Muscle of leg (tissue), 11 donors: Measurements from ENCODE around the gene PMEPA1. TPM values are rescaled to one million over a fixed set of nuclear protein-coding genes. Genes with fewer than 3 reads are reported as not detected.

Experiments
- DNase-seq: peaks from one replicate; pipeline ENCODE4 v3.0.0; 2013
- H3K27ac ChIP-seq: one replicate; pipeline ENCODE4 v1.5.1; 2013; ENCODE audit warnings: mild to moderate bottlenecking, low read length, control low read depth
- H3K27me3 ChIP-seq: one replicate; pipeline ENCODE4 v1.6.1; 2013; ENCODE audit warnings: low read length; ENCODE audit not compliant: control insufficient read depth, insufficient read depth
- H3K36me3 ChIP-seq: one replicate; pipeline ENCODE4 v1.6.1; 2013; ENCODE audit warnings: low read length; ENCODE audit not compliant: control insufficient read depth, insufficient read depth
- H3K4me1 ChIP-seq: one replicate; pipeline ENCODE4 v1.6.1; 2013; ENCODE audit warnings: low read length; ENCODE audit not compliant: control insufficient read depth, insufficient read depth
- H3K4me3 ChIP-seq: one replicate; pipeline ENCODE4 v1.5.1; 2013; ENCODE audit warnings: low read length, control low read depth
- H3K9me3 ChIP-seq: replicated peaks from 2 replicates; pipeline ENCODE4 v1.6.1; 2013; ENCODE audit warnings: low read depth, low read length; ENCODE audit not compliant: control insufficient read depth
- WGBS: methylation state at CpG from one replicate; pipeline ENCODE4 v1.1.5; 2013; ENCODE audit warnings: missing lambda C conversion rate; ENCODE audit not compliant: insufficient coverage; 5-methylcytosine and 5-hydroxymethylcytosine counted together
- polyA plus RNA-seq, 8 donors: library from polyadenylated mRNA; unstranded; fragments of 120-200 nt; gene quantifications; one replicate each; pipeline versions ENCODE4 v1.2.1 to v1.2.3, GENCODE V29; 2013; ENCODE audit warnings: inconsistent platforms in 1 of 8, low replicate concordance in 1 of 8; ENCODE audit not compliant: insufficient read length in 8 of 8, insufficient read depth in 1 of 8
- total RNA-seq: library from RNA; stranded (reverse); fragments of 120-200 nt; gene quantifications from one replicate; pipeline ENCODE4 v1.2.4, GENCODE V29; 2013

PMEPA1 gene
- total and polyA plus RNA-seq, 9 donors: 8.2 to 29.4 (median 23.3) TPM

DNA sequence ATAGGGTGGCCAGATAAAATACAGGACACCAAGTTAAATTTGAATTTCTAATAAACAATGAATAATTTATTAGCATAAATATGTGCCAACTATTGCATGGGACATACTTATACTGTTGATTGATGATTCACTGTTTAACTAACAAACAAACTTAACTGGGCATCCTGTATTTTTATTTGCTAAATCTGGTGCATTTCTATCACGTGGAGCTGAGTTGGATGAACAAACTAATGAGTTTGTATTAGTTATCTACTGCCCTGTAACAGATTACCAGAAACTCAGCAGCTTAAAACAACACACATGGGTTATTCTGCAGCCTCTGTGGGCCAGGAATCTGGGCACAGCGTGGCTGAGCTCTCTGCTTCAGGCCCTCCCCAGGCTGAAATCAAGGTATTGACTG, 28.2 kb upstream of the PMEPA1 start:
- WGBS: 60% methylated on average over 1 of the region's 2 CpGs
- DNase-seq: no peak
- H3K36me3 ChIP-seq: no peaks in the 10 kb centered on the region

GRCh38 chr20:57737349-57737748, 27.5 kb upstream of the PMEPA1 start:
- H3K27me3 ChIP-seq: peaks cover 2% of the 10 kb centered on the region
- no peak overlapping the region for H3K27ac ChIP-seq
- DNase-seq: no peak
- H3K4me1 ChIP-seq: peaks cover 10% of the 10 kb centered on the region
- H3K4me3 ChIP-seq: no peak overlapping the region
- H3K36me3 ChIP-seq: no peaks in the 10 kb centered on the region
- 40% methylated on average over 4 of the region's 4 CpGs for WGBS
- H3K9me3 ChIP-seq: no peaks in the 10 kb centered on the region

More for the DNA sequence above, 28.2 kb upstream of the PMEPA1 start:
- no peaks in the 10 kb centered on the region for H3K9me3 ChIP-seq
- peaks cover 2% of the 10 kb centered on the region for H3K27me3 ChIP-seq
- H3K4me1 ChIP-seq: peaks cover 10% of the 10 kb centered on the region
- H3K4me3 ChIP-seq: no peak overlapping the region
- no peak overlapping the region for H3K27ac ChIP-seq

- peaks cover 10% of the 10 kb centered on the region for H3K4me1 ChIP-seq
- 20% methylated on average over 10 of the region's 10 CpGs for WGBS
- H3K27me3 ChIP-seq: peaks cover under 1% of the 10 kb centered on the region
- H3K4me3 ChIP-seq: no peak overlapping the region
- H3K27ac ChIP-seq: no peak overlapping the region
- no peaks in the 10 kb centered on the region for H3K9me3 ChIP-seq
- no peaks in the 10 kb centered on the region for H3K36me3 ChIP-seq
- peak; percentile 38 for DNase-seq
Measured at GRCh38 chr20:57736738-57737347, 27.0 kb upstream of the PMEPA1 start.

DNA sequence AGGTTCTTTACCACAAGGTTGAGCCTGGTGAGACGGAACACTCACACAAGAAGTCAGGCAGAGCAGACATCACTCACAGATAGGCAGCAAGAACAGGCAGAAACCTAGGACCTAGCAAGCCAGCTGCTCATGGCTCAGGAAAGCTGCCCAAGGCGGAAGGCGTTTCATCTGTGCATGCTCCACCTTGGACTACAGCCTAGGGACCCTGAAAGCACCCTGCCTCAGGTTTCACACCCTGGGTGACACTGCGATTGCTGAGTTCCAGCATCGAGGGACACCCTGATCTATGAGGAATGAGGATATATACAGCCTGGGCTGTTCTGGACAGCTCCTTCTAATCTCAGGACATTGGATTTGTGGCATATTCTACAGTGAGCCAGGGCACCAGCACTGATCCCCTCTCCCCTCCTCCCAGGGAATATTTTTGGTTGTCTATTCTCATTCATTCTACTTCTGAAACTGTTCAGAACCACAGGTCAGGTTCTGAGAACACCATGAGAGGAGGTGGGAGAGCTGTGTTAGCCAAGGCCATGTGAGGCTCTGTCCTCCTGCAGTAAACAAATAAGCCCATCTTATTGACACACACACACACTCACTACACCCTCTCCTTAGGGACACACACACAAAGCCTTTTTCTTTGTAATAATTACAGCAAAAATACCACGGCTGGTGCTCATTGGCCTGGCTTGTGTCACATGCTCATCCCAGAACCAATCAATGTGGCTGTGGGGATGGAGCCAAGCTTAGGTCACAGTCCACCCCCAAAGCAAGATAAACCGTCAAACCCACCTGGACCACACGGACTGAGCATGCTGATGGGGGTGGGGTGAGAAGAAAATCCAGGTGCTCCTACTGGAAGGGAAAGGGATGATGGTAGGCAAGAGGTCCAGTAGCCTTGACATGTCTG, 26.3 kb upstream of the PMEPA1 start:
- H3K4me3 ChIP-seq: no peak overlapping the region
- peaks cover 10% of the 10 kb centered on the region for H3K4me1 ChIP-seq
- whole genome bisulfite sequencing: 61% methylated on average over 5 of the region's 8 CpGs
- H3K36me3 ChIP-seq: no peaks in the 10 kb centered on the region
- no peaks in the 10 kb centered on the region for H3K9me3 ChIP-seq
- DNase-seq: no peak
- H3K27me3 ChIP-seq: no peaks in the 10 kb centered on the region
- H3K27ac ChIP-seq: no peak overlapping the region

DNA sequence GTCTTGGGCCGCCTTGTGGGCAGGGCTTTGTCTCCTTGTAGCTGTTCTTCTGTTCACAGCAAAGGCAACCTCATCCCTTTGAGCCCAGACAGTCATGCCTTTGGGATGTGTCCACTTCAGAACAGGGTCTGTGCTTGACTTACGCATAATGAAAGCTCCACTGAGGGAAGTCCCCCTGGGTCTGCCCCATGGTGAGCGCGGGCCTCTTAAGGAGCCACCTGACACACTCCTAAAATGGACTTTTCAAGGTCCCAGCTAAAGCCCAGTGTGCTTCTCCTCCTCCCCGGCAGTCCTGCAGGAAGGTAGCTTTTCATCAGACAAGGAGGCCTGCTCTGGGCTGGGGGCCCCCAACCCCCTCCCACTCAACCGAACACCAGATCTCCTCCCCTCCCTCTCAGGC, 24.9 kb upstream of the PMEPA1 start:
- Histone ChIP-seq H3K9me3 (no peaks in the 10 kb centered on the region), H3K27ac (no peak overlapping the region), H3K4me1 (peaks cover 20% of the 10 kb centered on the region), H3K27me3 (peaks cover 3% of the 10 kb centered on the region), H3K36me3 (no peaks in the 10 kb centered on the region), H3K4me3 (no peak overlapping the region)
- no peak for DNase-seq
- WGBS: 79% methylated on average over 5 of the region's 6 CpGs

- Histone ChIP-seq H3K27ac (no peak overlapping the region), H3K9me3 (no peaks in the 10 kb centered on the region), H3K4me1 (peaks cover 19% of the 10 kb centered on the region), H3K36me3 (no peaks in the 10 kb centered on the region), H3K4me3 (no peak overlapping the region), H3K27me3 (peaks cover 9% of the 10 kb centered on the region)
- WGBS: 94% methylated on average over 2 of the region's 4 CpGs
- no peak for DNase-seq
Measured at GRCh38 chr20:57732226-57732625, 22.4 kb upstream of the PMEPA1 start.

DNA sequence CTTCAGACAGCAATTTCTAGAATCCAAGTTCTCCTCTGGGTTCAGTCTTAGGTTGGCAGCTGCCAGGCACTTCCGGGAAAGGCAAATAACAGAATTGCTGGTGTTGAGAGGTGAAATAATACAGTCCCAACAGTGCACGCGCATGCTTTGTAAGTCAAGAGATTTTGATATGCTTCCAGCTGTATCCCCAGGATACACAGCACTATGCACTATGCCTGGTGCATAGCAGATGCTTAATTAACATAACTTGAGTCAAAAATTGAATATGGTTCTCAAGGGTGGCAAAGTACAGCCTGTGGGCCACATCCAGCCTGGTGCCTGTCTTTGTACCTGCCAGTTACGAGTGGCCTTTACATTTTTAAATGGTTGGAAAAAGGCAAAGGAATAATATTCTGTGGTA, 18.9 kb upstream of the PMEPA1 start:
- Histone ChIP-seq H3K4me3 (no peak overlapping the region), H3K27me3 (peaks cover 9% of the 10 kb centered on the region), H3K4me1 (peaks cover 22% of the 10 kb centered on the region), H3K27ac (no peak overlapping the region), H3K36me3 (no peaks in the 10 kb centered on the region), H3K9me3 (no peaks in the 10 kb centered on the region)
- no CpG with 5 or more reads among the region's 4 CpGs for WGBS
- DNase-seq: no peak

DNA sequence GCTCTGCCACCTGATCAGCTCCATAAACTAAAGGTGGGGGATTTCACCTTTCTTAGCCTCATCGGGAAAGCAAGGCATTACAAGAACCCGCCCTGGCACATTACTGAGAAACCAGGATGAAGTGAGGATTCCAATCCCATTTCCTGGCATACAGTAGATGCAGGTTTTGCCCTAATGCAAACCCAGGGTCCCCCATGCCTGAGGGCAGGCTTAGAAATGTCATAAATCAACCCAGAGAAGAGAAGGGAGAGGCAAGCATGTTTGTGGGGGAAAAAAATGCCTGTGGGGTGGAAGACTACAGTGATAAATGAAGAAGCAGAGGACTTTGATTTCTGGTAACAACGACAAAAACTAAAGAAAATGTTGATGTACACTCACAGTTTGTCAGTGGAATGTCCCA, 18.0 kb upstream of the PMEPA1 start:
- no peaks in the 10 kb centered on the region for H3K9me3 ChIP-seq
- peaks cover 9% of the 10 kb centered on the region for H3K27me3 ChIP-seq
- no peak overlapping the region for H3K27ac ChIP-seq
- peaks cover 31% of the 10 kb centered on the region for H3K4me1 ChIP-seq
- 79% methylated on average over 3 of the region's 3 CpGs for WGBS
- no peak for DNase-seq
- H3K4me3 ChIP-seq: no peak overlapping the region
- no peaks in the 10 kb centered on the region for H3K36me3 ChIP-seq

DNA sequence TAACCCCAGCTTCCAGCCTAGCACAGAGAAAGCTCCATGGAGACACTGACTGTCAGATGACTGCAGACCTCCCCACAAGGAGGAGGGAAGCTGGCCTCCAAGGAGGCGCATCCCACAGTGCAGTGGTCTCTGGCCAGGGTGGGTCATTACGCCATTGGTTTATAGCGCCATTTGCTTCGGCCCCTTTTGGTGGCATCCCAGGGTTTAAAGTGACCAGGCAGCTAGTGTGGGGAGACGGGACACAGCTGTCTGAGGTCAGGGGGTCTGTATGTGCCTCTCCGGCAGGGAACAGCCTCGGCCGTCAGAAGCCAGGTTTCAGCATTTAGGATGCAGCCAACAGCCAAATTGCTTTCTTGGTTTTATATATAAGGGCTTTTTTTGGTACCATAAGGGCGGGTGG, 15.8 kb upstream of the PMEPA1 start:
- Histone ChIP-seq H3K36me3 (no peaks in the 10 kb centered on the region), H3K9me3 (no peaks in the 10 kb centered on the region), H3K27me3 (peaks cover 9% of the 10 kb centered on the region), H3K27ac (no peak overlapping the region), H3K4me1 (peaks cover 30% of the 10 kb centered on the region), H3K4me3 (no peak overlapping the region)
- DNase-seq: no peak
- 84% methylated on average over 9 of the region's 9 CpGs for WGBS

GRCh38 chr20:57724610-57725405, 15.0 kb upstream of the PMEPA1 start:
- H3K27me3 ChIP-seq: peaks cover 7% of the 10 kb centered on the region
- no peaks in the 10 kb centered on the region for H3K36me3 ChIP-seq
- no peak overlapping the region for H3K4me3 ChIP-seq
- H3K27ac ChIP-seq: no peak overlapping the region
- H3K4me1 ChIP-seq: peaks cover 23% of the 10 kb centered on the region
- peak; percentile 56 for DNase-seq
- 79% methylated on average over 15 of the region's 16 CpGs for WGBS
- no peaks in the 10 kb centered on the region for H3K9me3 ChIP-seq
